22Rv1 (cell line): ENCODE measurements around the gene ODAD4.

Experiments used
- CTCF ChIP-seq: fragments of 450-650 bp; IDR thresholded peaks from 2 replicates; pipeline ENCODE4 v1.5.1; 2017; ENCODE audit warnings: mild to moderate bottlenecking
- ZFX ChIP-seq: fragments of 450-650 bp; IDR thresholded peaks from 2 replicates; pipeline ENCODE4 v1.6.1; 2017; ENCODE audit warnings: antibody characterized with exemption, borderline replicate concordance

- TF ChIP-seq CTCF (no peak), ZFX (no peak)
Measured at GRCh38 chr17:41935641-41936040, 5.2 kb downstream of the ODAD4 start.
